IMR-90 (cell line): ENCODE measurements around the gene TPD52L2. TPM values are rescaled to one million over a fixed set of nuclear protein-coding genes. Genes with fewer than 3 reads are reported as not detected.

ENCODE experiments used
- ATAC-seq: fragments of 200-7000 bp; cut with Tn5 transposase; 2 replicates; pipeline ENCODE4 v1.9.1; 2020; ENCODE audit warnings: low read depth, mild to moderate bottlenecking, moderate library complexity
- BruUV-seq: library from RNA; stranded (reverse); fragments of 400-500 nt; replicated peaks from 2 replicates; lab custom pipeline; 2021; lab: Mats Ljungman, UMichigan
- CTCF ChIA-PET: fragments of 300-600 bp; formaldehyde crosslinking; extraction: SDS; loops from one replicate; lab custom pipeline; 2021; ENCODE audit warnings: antibody characterized with exemption; lab: Yijun Ruan, JAX
- POLR2A ChIA-PET: fragments of 300-600 bp; sonication (Branson Sonifier 250); formaldehyde crosslinking; loops from one replicate; lab custom pipeline; 2022; ENCODE audit warnings: antibody characterized with exemption; ENCODE audit not compliant: unreplicated experiment; lab: Charles Lee
- DNase-seq: peaks from one replicate; pipeline ENCODE4 v3.0.0; 2013
- H2AFZ ChIP-seq: replicated peaks from 2 replicates; pipeline ENCODE3; 2013; ENCODE audit warnings: low read length, mild to moderate bottlenecking; ENCODE audit not compliant: poor library complexity
- H2AK5ac ChIP-seq: 2 replicates; pipeline ENCODE4 v1.6.1; 2013; ENCODE audit warnings: low read depth, low read length, inconsistent platforms
- H2AK9ac ChIP-seq: replicated peaks from 2 replicates; pipeline ENCODE3; 2013; ENCODE audit warnings: mild to moderate bottlenecking, low read depth, low read length, moderate library complexity; ENCODE audit not compliant: poor library complexity
- H2BK120ac ChIP-seq: 2 replicates; pipeline ENCODE4 v1.6.1; 2013; ENCODE audit warnings: low read depth, low read length, inconsistent platforms
- H2BK15ac ChIP-seq: 3 replicates; pipeline ENCODE4 v1.6.1; 2013; ENCODE audit warnings: low read depth, low read length, inconsistent platforms
- H2BK20ac ChIP-seq: 2 replicates; pipeline ENCODE4 v1.6.1; 2013; ENCODE audit warnings: low read depth, mild to moderate bottlenecking, inconsistent platforms, low read length, moderate library complexity
- H2BK5ac ChIP-seq: 2 replicates; pipeline ENCODE4 v1.6.1; 2013; ENCODE audit warnings: mild to moderate bottlenecking, low read depth, low read length, inconsistent platforms; ENCODE audit not compliant: poor library complexity, severe bottlenecking
- H3K14ac ChIP-seq: replicated peaks from 2 replicates; pipeline ENCODE4 v1.6.1; 2013; ENCODE audit warnings: low read depth, low read length, inconsistent platforms
- H3K18ac ChIP-seq: 2 replicates; pipeline ENCODE4 v1.6.1; 2013; ENCODE audit warnings: low read depth, low read length, control low read depth
- H3K23ac ChIP-seq: 2 replicates; pipeline ENCODE4 v1.6.1; 2013; ENCODE audit warnings: low read depth, low read length, inconsistent platforms
- H3K27ac ChIP-seq: 2 replicates; pipeline ENCODE4 v1.5.1; 2013; ENCODE audit warnings: mild to moderate bottlenecking, control low read depth, low read length; ENCODE audit not compliant: insufficient read depth
- H3K27me3 ChIP-seq: 2 replicates; pipeline ENCODE4 v1.6.1; 2013; ENCODE audit warnings: low read length; ENCODE audit not compliant: control insufficient read depth, insufficient read depth
- H3K36me3 ChIP-seq: 2 replicates; pipeline ENCODE4 v1.6.1; 2013; ENCODE audit warnings: low read length, mixed read lengths; ENCODE audit not compliant: control insufficient read depth, insufficient read depth
- H3K4ac ChIP-seq: 2 replicates; pipeline ENCODE4 v1.6.1; 2013; ENCODE audit warnings: low read depth, low read length, inconsistent platforms
- H3K4me1 ChIP-seq: 2 replicates; pipeline ENCODE4 v1.6.1; 2013; ENCODE audit warnings: low read length, mixed read lengths; ENCODE audit not compliant: control insufficient read depth, insufficient read depth
- H3K4me2 ChIP-seq: 2 replicates; pipeline ENCODE4 v1.6.1; 2013; ENCODE audit warnings: low read depth, mild to moderate bottlenecking, control low read depth, low read length, moderate library complexity
- H3K4me3 ChIP-seq: 2 replicates; pipeline ENCODE4 v1.5.1; 2013; ENCODE audit warnings: low read depth, mild to moderate bottlenecking, control low read depth, low read length, moderate library complexity; ENCODE audit not compliant: insufficient read depth
- H3K56ac ChIP-seq: 2 replicates; pipeline ENCODE4 v1.6.1; 2013; ENCODE audit warnings: low read length, inconsistent platforms; ENCODE audit not compliant: insufficient read depth; ENCODE audit errors: extremely low read depth
- H3K79me1 ChIP-seq, 2 experiments: 2 replicates each; pipeline ENCODE4 v1.6.1; 2013; ENCODE audit warnings: low read length in 2 of 2, inconsistent platforms in 1 of 2, low read depth in 1 of 2
- H3K9ac ChIP-seq: 2 replicates; pipeline ENCODE4 v1.6.1; 2013; ENCODE audit warnings: low read depth, low read length, control low read depth
- H3K9me1 ChIP-seq: 2 replicates; pipeline ENCODE4 v1.6.1; 2013; ENCODE audit warnings: low read length, inconsistent platforms; ENCODE audit not compliant: insufficient read depth
- H3K9me3 ChIP-seq: 2 replicates; pipeline ENCODE4 v1.6.1; 2013; ENCODE audit warnings: low read length; ENCODE audit not compliant: control insufficient read depth, insufficient read depth
- H4K20me1 ChIP-seq: 2 replicates; pipeline ENCODE4 v1.6.1; 2013; ENCODE audit warnings: low read length, inconsistent platforms; ENCODE audit not compliant: insufficient read depth
- H4K5ac ChIP-seq: 2 replicates; pipeline ENCODE4 v1.6.1; 2013; ENCODE audit warnings: mild to moderate bottlenecking, low read depth, low read length, control low read depth
- H4K8ac ChIP-seq, 2 experiments: 2 replicates each; pipeline ENCODE4 v1.6.1; 2013; ENCODE audit warnings: low read depth in 2 of 2, low read length in 2 of 2, control low read depth in 1 of 2, inconsistent platforms in 1 of 2
- H4K91ac ChIP-seq: 2 replicates; pipeline ENCODE4 v1.6.1; 2013; ENCODE audit warnings: low read depth, low read length, inconsistent platforms; ENCODE audit not compliant: insufficient read depth
- BHLHE40 ChIP-seq: fragments of 150-350 bp; IDR thresholded peaks from 2 replicates; pipeline ENCODE4 v1.6.1; 2016; ENCODE audit warnings: mild to moderate bottlenecking, low read depth, low read length
- CEBPB ChIP-seq: IDR thresholded peaks from 2 replicates; pipeline ENCODE4 v1.6.1; 2012; ENCODE audit warnings: low read depth, low read length, improper control_type of control experiment
- CHD1 ChIP-seq: IDR thresholded peaks from 2 replicates; pipeline ENCODE4 v1.6.1; 2012; ENCODE audit warnings: low read depth, low read length, improper control_type of control experiment
- CTCF ChIP-seq: conservative IDR thresholded peaks from 2 replicates; pipeline ENCODE4 v1.5.1; 2012; ENCODE audit warnings: mild to moderate bottlenecking, low read depth, low read length, improper control_type of control experiment
- ELK1 ChIP-seq: fragments of 150-350 bp; IDR thresholded peaks from 2 replicates; pipeline ENCODE4 v1.6.1; 2016; ENCODE audit warnings: low read depth, mild to moderate bottlenecking, low read length, moderate library complexity, borderline replicate concordance
- FOS ChIP-seq: fragments of 150-350 bp; IDR thresholded peaks from 2 replicates; pipeline ENCODE4 v1.6.1; 2016; ENCODE audit warnings: low read depth, low read length
- MAFK ChIP-seq: IDR thresholded peaks from 2 replicates; pipeline ENCODE4 v1.6.1; 2012; ENCODE audit warnings: low read depth, low read length, improper control_type of control experiment
- MAZ ChIP-seq: IDR thresholded peaks from 2 replicates; pipeline ENCODE4 v1.6.1; 2012; ENCODE audit warnings: low read depth, mild to moderate bottlenecking, low read length, improper control_type of control experiment, moderate library complexity, borderline replicate concordance
- MXI1 ChIP-seq: IDR thresholded peaks from 2 replicates; pipeline ENCODE4 v1.6.1; 2012; ENCODE audit warnings: low read depth, mild to moderate bottlenecking, low read length, moderate library complexity, borderline replicate concordance
- POLR2A ChIP-seq: IDR thresholded peaks from 2 replicates; pipeline ENCODE4 v1.6.1; 2012; ENCODE audit warnings: mild to moderate bottlenecking, low read depth, low read length
- RAD21 ChIP-seq: IDR thresholded peaks from 2 replicates; pipeline ENCODE4 v1.6.1; 2012; ENCODE audit warnings: low read length, improper control_type of control experiment
- RCOR1 ChIP-seq: IDR thresholded peaks from 2 replicates; pipeline ENCODE4 v1.6.1; 2012; ENCODE audit warnings: mild to moderate bottlenecking, low read length, improper control_type of control experiment; ENCODE audit not compliant: insufficient replicate concordance
- SMC3 ChIP-seq: fragments of 150-350 bp; IDR thresholded peaks from 2 replicates; pipeline ENCODE4 v1.6.1; 2016; ENCODE audit warnings: low read depth, mild to moderate bottlenecking, antibody characterized with exemption, low read length, moderate library complexity
- USF2 ChIP-seq: fragments of 150-350 bp; IDR thresholded peaks from 2 replicates; pipeline ENCODE4 v1.6.1; 2017; ENCODE audit warnings: mild to moderate bottlenecking, antibody characterized with exemption, low read length, low read depth
- WGBS, 2 experiments: methylation state at CpG; one replicate each; pipeline versions ENCODE4 v1.1.5 to v1.1.7; 2013; ENCODE audit warnings: missing lambda C conversion rate in 2 of 2; ENCODE audit not compliant: insufficient read length in 1 of 2; ENCODE audit errors: extremely low coverage in 2 of 2; 5-methylcytosine and 5-hydroxymethylcytosine counted together
- dilution Hi-C: fragments of 300-500 bp; cut with HindIII; formaldehyde crosslinking; loops from one replicate; pipeline ENCODE4 v1.14.3; 2018; ENCODE audit warnings: low sequenced_read_pairs; ENCODE audit not compliant: unreplicated experiment
- in situ Hi-C: fragments of 300-500 bp; cut with MboI; formaldehyde crosslinking; loops from 3 replicates; pipeline ENCODE4 v1.14.3; 2019; ENCODE audit warnings: low sequenced_read_pairs, inconsistent platforms, mixed read lengths
- intact Hi-C: fragments of 100-400 bp; cut with micrococcal nuclease; formaldehyde crosslinking; loops from 2 replicates; pipeline ENCODE4 v1.10.0; 2022
- polyA plus RNA-seq, 3 experiments: library from polyadenylated mRNA; depleted of rRNA; stranded (reverse); fragments of >200 nt; gene quantifications; 2 replicates each; pipeline ENCODE4 v1.2.3, GENCODE V29; 2012; ENCODE audit warnings: low replicate concordance in 1 of 3
- total RNA-seq: library from RNA; depleted of rRNA; stranded (reverse); fragments of >200 nt; gene quantifications from 2 replicates; pipeline ENCODE4 v1.2.3, GENCODE V29; 2012

Gene TPD52L2
- total and polyA plus RNA-seq, 2 of the 4 experiments (the other 2 are of a cell fraction) = 113 to 189 TPM

GRCh38 chr20:63895202-63895951 lies 30.3 kb downstream of the TPD52L2 start:
- Histone ChIP-seq H3K9me3 (no peaks in the 10 kb centered on the region), H3K27me3 (no peaks in the 10 kb centered on the region), H3K4me2 (peak overlapping the region; percentile 84), H3K23ac (peak overlapping the region; percentile 73; the same call in 1 of the 2 replicates), H3K14ac (peak overlapping the region; percentile 4; the same call in 1 of the 2 replicates), H3K56ac (peak overlapping the region; percentile 64; the same call in 1 of the 2 replicates), H4K20me1 (peaks cover 72% of the 10 kb centered on the region), H3K18ac (peak overlapping the region; percentile 14; the same call in 1 of the 2 replicates), H3K9me1 (peaks cover 16% of the 10 kb centered on the region), H4K5ac (no peak overlapping the region), H2BK120ac (no peak overlapping the region), H4K8ac (no peak overlapping the region), H2BK15ac (no peak overlapping the region), H3K9ac (peak overlapping the region; percentile 93), H2BK20ac (no peak overlapping the region), H2AK5ac (no peak overlapping the region), H2AK9ac (no peak overlapping the region), H4K91ac (no peak overlapping the region), H2BK5ac (peak overlapping the region; percentile 51), H3K4me1 (peaks cover 14% of the 10 kb centered on the region), H2AFZ (peak overlapping the region; percentile 93), H3K79me1 (peaks cover 6 to 58% of the 10 kb centered on the region in 2 experiments), H3K36me3 (peaks cover 29% of the 10 kb centered on the region), H3K27ac (peak overlapping the region; percentile 29; the same call in 1 of the 2 replicates), H3K4me3 (peak overlapping the region; percentile 86), H3K4ac (no peak overlapping the region)
- ATAC-seq (no peak; the same call in 1 of the 2 replicates), DNase-seq (no peak)
- CTCF ChIA-PET = interaction anchor here (0.7 to 1.0 kb wide), 2 partner anchors 20 to 358 kb away, joined by 3 read pairs; no protein-coding TSS in a partner anchor
- intact Hi-C loops = no loop called here
- 0% methylated on average over 2 of the region's 87 CpGs; no CpG with 5 or more reads in 1 of the 2 experiments for WGBS, 2 experiments
- in situ Hi-C loops = no loop called here
- POLR2A ChIA-PET = interaction anchor here (0.7 kb wide), 1 partner anchor 16 kb away, joined by 3 read pairs; no protein-coding TSS in a partner anchor
- no TSS peak for BruUV-seq
- dilution Hi-C loops = no loop called here
- TF ChIP-seq CHD1 (no peak), BHLHE40 (no peak), RAD21 (no peak), CTCF (no peak), POLR2A (no peak), ELK1 (no peak), SMC3 (no peak), MXI1 (no peak), CEBPB (no peak), FOS (no peak), MAZ (no peak), USF2 (no peak), MAFK (no peak), RCOR1 (no peak)
